NCI-H1694 treated with DMSO at 0.1 percent for 48 hours (cell line): Measurements from ENCODE around the gene PPP2R3C.
"Not testable (repeated sequence)": the region's sequence is repeated elsewhere in the genome, so short reads cannot be mapped to it uniquely, and the experiment has no call there.

Experiments used
- DNase-seq: peaks from one replicate; lab custom pipeline; 2025; lab: John Stamatoyannopoulos, UW

Gene PPP2R3C

GRCh38 chr14:35121887-35122695 lies at the start of gene PPP2R3C, which contains the start of gene PRORP:
PPP2R3C (minus strand) TSS chr14:35121990; CDS start chr14:35121959, 31 bp downstream.
PRORP (plus strand) TSS chr14:35122552; CDS start chr14:35123246, 694 bp downstream.
- peak; percentile 97 for DNase-seq

DNA sequence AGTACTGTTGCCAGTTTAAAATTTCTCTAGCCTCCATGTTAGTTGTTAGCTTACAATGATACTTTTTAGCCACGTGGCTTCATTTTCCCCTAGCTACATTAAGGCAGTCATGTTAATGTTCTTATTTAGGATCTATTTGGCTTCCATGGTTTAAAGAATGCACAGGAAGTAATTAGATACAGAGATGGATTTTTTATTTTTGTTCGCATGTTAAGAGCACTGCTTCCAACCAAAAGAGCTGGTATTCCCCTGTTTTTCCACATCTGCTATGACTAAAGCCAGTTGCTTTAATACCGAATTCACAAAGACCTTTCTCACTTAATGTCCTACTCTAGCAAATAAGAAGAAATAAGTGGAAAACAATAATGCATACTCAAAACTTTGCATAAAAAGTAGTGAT lies 45.7 kb upstream of the PPP2R3C start:
- DNase-seq, result no peak

DNA sequence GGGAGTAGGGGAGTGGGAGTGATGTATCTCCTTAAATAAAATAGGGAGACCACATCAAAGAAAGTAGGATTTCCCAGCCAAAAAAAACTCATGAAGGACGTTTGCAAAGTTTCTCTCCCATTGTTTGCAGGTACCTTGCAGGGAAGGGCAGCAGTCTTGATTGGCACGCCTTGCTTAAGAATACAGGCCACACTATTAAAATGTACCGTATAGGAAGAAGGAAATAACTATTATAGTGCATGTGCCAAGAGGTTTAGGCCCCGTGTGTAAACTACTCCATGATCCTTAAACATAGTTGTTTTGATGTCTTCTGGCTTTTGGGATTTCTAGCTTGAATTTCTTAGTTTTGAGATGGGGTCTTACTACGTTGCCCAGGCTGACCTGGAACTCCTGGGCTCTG lies 43.1 kb upstream of the PPP2R3C start:
- no peak for DNase-seq

DNA sequence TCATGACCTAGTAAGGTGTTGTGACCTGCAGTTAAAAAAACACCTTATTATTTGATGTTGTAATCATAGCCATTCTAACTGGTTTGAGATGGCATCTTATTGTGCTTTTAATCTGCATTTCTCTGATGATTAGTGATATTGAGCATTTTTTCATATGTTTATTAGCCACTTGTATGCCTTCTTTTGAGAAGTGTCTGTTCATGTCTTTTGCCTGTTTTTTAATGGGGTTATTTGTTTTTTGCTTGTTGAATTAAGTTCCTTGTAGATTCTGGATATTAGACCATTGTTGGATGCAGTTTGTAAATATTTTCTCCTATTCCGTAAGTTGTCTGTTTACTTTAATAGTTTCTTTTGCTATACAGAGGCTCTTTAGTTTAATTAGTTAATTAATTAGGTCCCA lies 41.6 kb upstream of the PPP2R3C start:
- DNase-seq, result no peak

- DNase-seq, result no peak
Measured at GRCh38 chr14:35161231-35161630, 39.4 kb upstream of the PPP2R3C start.

- DNase-seq, result no peak
Measured at GRCh38 chr14:35159742-35160409, 38.1 kb upstream of the PPP2R3C start.

DNA sequence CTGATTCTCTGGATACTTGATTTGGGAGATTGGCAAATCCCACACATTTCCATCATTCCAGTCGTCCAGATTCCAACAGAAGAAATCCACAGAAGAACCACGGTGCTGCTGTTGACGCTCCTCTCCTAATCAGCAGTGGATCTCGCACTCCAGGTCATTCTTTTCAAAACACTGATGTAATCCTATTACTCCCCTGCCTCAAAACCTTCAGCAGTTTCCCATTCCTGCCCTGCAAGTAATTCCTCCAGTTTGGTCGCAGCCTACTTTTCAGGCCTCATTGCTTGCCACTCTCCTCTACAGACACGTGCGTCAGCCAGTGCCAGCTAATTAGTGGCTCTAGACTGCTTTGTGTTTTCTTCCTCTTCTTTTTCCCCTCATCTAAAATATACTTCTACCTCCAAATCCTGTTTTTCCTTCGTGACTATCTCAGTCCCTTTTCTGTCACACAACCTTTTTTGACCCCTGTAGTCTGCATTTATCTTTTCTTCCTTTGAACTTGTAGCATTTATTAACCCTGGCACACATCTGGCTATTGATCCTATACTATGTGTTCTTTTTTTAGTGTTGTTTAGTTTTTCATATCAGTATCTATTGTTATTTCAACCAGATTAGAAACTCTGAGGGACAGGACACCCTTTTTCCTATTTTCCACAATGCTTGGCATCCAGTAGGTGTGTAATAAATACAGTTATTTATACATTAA lies 37.3 kb upstream of the PPP2R3C start:
- DNase-seq, result no peak

DNA sequence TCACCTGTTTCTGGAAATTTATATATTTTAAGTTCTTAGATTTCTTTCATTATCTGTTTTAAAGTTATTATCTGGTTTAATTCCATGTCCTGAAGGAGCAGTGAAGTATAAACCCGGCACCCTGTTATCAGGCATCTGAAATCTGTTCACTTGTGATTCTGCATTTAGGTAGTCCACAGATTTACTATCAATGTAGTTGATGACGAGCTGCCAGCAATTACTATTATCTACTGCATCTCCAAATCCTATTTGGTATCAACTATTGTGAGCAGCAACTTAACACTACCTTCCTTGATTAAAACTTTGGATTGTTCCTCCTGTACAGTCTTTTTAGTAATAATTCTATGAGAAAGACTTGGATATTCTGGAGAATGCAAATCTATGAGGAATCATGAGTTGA lies 36.7 kb upstream of the PPP2R3C start:
- no peak for DNase-seq

- DNase-seq, result no peak
Measured at GRCh38 chr14:35155962-35156361, 34.2 kb upstream of the PPP2R3C start.

GRCh38 chr14:35154016-35154415 lies 32.2 kb upstream of the PPP2R3C start:
- no peak for DNase-seq

DNA sequence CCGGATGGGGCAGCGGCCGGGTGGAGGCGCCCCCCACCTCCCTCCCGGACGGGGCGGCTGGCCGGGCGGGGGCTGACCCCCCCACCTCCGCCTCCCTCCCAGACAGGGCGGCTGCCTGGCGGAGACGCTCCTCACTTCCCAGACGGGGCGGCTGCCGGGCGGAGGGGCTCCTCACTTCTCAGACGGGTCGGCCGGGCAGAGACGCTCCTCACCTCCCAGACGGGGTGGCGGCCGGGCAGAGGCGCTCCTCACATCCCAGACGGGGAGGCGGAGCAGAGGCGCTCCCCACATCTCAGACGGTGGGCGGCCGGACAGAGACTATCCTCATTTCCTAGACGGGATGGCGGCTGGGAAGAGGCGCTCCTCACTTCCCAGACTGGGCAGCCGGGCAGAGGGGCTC lies 30.7 kb upstream of the PPP2R3C start:
- DNase-seq, result not testable (repeated sequence)

GRCh38 chr14:35149239-35149638 lies 27.4 kb upstream of the PPP2R3C start:
- DNase-seq, result no peak

DNA sequence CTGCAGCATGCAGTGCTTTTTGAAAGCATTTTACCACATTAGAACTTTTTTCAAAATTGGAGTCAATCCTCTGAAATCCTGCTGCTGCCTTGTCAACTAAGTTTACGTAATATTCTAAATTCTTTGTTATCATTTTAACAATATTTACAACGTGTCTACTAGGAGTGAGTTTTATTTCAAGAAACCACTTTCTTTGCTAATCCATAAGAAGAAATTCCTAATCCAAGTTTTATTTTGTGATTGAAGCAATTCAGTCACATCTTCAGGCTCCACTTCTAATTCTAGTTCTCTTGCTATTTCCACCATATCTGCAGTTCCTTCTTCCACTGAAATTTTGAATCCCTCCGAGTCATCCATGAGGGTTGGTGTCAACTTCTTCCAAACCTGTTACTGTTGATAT lies 25.9 kb upstream of the PPP2R3C start:
- DNase-seq, result no peak

DNA sequence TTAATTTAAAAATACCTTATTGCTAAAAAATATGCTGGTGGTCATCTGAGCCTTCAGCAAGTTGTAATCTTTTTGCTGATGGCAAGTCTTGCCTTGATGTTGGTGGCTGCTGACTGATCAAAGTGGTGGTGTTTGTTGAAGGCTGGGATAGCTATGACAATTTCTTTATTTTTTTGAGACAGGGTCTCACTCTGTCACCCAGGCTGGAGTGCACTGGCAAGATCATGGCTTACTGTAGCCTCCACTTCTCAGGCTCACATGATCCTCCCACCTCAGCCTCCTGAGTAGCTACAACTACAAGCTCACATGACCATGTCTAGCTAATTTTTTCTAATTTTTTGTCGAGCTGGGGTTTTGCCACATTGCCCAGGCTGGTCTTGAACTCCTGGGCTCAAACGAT lies 25.4 kb upstream of the PPP2R3C start:
- DNase-seq, result no peak

DNA sequence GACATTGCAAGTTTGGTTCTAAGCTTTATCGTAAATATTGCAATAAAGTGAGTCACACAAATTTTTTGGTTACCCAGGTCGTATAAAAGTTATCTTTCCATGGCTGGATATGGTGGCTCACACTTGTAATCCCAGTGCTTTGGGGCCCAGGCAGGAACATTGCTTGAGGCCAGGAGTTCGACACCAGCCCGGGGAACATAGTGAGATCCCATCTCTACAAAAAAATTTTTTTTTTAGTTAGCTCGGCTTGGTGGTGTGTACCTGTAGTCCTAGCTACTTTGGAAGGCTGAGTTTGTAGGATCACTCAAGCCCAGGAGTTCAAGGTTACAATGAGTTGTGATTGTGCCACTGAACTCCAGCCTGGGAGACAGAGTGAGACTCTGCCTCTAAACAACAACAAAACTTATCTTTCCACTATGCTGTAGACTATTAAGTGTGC lies 24.9 kb upstream of the PPP2R3C start:
- no peak for DNase-seq

- no peak for DNase-seq
Measured at GRCh38 chr14:35144029-35144428, 22.2 kb upstream of the PPP2R3C start.

DNA sequence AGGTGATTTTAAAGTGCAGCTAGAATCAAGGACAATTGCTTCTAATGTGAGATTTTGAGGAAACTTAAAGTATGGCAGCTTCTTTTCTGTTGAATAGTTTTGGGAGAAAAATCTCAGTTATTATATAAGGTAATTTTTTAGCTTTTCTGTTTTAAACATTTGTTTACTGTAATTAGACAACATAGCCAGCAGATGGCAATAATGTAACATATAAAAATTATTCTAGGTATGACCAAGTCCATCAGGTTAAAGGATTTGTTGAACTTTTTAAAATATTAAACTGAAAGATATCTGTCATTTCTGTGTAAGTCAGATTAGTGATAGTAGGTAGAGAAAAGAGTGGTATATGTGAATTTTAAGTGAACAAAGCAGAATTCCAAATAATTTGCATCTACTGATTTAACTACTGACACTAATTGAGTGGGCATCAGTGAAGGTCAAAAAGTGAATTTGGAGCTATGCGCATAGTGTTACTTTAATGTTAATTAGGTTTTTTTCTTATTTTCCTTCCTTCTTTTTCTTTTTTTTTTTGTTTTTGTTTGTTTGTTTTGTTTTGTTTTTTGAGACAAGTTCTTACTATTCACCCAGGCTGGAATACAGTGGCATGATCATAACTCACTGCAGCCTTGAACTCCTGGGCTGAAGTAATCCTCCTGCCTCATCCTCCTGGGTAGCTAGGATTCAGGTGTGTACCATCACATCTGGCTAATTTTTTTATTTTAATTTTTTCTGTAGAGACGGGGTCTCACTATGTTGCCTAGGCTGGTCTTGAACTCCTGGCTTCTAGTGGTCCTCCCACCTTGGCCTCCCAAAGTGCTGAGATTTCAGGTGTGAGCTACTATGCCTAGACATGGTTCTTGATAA lies 19.2 kb upstream of the PPP2R3C start:
- no peak for DNase-seq

DNA sequence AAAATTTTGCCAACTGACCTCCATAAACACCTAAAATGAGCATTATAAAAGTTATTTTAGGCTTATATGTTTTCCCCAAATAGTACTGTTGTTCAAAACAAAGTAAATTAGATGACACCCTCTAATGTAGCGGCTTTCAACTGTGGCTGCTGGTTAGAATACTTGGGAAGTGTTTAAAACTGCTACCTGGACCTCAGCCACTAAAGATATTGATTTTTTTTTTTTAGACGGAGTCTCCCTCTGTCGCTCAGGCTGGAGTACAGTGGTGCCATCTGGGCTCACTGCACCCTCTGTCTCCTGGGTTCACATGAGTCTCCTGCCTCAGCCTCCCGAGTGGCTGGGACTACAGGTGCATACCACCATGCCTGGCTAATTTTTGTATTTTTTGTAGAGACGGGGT lies 16.8 kb upstream of the PPP2R3C start:
- no peak for DNase-seq

DNA sequence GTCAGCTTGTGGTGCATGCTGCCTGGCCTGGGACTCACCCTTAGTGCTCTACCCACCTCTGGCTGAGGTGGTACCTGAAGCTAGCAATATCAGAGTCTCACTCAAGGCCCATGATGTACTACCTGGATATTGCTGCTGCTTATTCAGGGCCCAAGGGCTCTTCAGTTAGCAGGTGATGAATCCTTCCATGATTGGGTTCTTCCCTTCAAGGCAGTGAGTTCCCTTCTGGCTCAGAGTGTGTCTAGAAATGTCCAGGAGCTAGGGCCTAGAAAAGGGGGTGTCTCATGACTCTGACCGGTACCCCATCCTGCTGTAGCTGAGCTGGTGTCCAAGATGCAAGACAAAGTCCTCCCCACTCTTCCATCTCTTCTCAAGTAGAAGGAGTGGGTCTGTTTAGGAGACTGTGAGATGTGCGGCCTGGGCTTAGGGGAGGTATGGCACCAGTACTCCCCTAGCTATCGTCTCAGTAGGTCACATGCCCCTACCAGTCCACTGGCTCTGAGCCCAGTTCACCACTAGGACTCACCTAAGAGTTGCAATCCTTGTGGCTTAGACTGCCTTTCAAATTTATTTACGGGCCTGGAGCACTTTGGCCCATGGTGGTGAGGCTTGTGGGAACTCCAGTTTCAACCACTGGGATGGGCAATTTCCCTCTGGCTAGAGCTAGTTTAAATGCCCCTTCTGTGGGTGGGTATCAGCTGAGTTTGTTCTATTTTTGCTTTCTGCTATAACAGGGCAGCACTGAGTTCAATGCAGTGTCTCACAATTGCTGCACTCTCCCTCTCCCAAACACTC lies 12.7 kb upstream of the PPP2R3C start:
- no peak for DNase-seq

- no peak for DNase-seq
Measured at GRCh38 chr14:35133542-35134328, 11.9 kb upstream of the PPP2R3C start.
